Renal cortex interstitium (tissue), 11 donors: Measurements from ENCODE around the gene FAM13A. TPM values are rescaled to one million over a fixed set of nuclear protein-coding genes. Genes with fewer than 3 reads are reported as not detected.
"Not testable (repeated sequence)": the region's sequence is repeated elsewhere in the genome, so short reads cannot be mapped to it uniquely, and the experiment has no call there.

ENCODE experiments used
- DNase-seq, 11 donors: peaks; one replicate each; pipeline ENCODE4 v3.0.0-alpha.2; 2013; ENCODE audit warnings: low read depth in 9 of 11, low spot score in 4 of 11; ENCODE audit errors: extremely low read depth in 1 of 11
- polyA plus RNA-seq, 3 donors: library from polyadenylated mRNA; unstranded; fragments of 120-200 nt; gene quantifications; one replicate each; pipeline ENCODE4 v1.2.1, GENCODE V29; 2013; ENCODE audit not compliant: insufficient read length in 3 of 3

FAM13A gene
- polyA plus RNA-seq, 3 donors, result 29.4 to 48.8 (median 33.1) TPM

DNA sequence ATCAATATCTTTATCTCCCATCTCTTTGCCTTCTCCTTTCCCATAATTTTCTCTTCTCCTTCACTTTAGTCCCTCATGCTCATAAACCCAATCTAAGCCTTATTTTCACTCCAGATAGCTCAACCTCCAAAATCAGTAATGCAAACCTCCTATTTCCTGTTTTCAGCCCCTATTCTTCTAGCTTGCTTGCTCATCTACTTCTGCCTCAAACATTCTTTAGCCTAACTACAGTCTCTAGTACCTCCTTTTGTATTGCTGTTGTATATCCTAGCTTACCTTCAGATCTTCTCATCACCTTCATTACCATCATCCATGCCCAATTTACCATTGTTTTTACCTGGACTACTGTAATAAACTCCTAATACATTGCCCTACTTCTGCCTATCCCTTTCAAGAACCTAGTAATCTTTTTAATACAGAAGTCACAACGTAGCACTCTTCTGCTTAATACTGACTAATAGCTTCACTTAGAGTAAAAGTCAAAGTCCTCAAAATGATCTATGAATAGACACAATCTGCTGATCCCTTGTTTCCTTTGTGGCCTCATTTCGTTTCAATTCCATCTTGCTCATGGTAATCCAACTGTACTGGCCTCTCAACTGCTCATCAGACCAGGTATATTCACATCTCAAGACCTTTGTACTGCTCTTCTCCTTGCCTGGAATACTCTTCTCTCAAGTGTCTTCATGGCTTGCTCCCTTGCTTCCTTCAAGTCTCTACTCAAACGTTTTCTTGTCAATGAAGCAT, 123.4 kb downstream of the FAM13A start:
- no peak for DNase-seq

GRCh38 chr4:88928852-88929251, 128.1 kb downstream of the FAM13A start:
- no peak for DNase-seq

DNA sequence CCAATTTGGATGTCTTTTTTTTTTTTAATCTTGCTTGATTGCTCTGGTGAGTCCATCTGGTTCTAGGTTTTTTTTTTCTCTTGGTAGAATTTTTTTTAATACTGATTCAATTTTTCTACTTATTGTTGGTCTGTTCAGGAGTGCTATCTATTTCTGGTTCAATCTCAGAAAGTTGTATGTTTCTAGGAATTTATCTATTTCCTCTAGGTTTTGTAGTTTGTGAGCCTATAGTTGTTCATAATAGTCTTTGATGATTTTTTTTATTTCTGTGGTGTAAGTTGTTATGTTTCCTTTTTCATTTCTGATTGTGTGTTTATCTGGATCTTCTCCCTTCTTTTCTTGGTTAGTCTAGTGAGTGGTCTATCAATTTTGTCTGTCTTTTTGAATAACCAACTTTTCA, 129.6 kb downstream of the FAM13A start:
- no peak for DNase-seq

- DNase-seq, result no peak
Observed at GRCh38 chr4:88919056-88919455, 137.9 kb downstream of the FAM13A start.

DNA sequence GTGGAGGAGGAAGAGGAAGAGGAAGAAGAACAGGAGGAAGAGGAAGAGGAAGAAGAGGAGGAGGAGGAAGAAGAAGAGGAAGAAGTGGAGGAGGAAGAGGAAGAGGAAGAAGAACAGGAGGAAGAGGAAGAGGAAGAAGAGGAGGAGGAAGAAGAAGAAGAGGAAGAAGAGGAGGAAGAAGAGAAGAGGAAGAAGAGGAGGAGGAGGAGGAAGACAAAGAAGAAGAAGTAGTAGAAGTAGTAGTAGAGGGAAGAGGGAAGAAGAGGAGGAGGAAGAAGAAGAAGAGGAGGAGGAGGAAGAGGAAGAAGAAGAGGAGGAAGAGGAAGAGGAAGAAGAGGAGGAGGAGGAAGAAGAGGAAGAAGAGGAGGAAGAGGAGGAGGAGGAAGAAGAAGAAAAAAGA, 143.8 kb downstream of the FAM13A start:
- not testable (repeated sequence) for DNase-seq

DNA sequence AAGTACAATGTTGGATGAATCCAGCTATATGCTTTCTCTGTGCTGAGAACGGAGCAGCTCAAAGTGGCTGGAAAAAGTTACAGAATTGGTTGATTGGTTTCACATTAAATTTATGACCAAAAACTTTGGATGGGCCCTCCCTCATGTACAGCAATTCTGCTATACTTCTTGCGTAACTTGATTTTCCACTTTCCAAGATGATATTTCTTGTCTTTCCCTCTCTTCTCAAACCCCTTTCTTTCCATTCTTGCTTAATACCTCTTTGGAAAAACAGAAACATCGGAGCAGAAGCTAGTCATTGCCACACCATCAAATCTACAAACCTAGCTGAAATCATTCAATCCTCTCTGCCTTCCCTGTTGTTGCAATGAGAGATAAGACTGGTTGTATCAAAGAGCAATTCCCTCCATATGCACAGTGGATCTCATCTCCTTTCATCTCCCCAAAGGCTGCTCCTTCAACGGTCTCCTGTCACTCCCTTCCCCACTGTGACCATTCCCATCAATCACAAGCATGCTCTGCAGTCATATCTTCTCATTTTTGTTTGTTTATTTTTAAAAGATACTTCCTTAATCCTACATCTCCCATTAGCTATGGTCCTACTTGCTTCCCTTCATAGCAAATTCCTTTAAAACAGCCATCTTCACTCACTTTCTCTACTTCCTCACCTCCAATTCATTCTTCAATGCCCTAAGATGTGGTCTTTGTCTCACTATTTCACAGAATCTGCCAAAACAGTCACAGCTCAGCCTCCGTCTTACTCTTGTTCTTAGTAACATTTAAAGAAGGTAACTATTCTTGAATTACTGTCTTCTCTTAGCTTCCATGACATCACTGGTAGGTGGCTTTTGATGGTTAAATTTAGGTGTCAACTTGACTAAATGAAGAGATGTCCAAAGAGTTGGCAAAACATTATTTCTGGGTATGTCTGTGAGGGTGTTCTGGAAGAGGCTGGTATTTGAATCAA, 145.5 kb downstream of the FAM13A start:
- DNase-seq, result no peak

- DNase-seq, result no peak
Observed at GRCh38 chr4:88910101-88910500, 146.9 kb downstream of the FAM13A start.

DNA sequence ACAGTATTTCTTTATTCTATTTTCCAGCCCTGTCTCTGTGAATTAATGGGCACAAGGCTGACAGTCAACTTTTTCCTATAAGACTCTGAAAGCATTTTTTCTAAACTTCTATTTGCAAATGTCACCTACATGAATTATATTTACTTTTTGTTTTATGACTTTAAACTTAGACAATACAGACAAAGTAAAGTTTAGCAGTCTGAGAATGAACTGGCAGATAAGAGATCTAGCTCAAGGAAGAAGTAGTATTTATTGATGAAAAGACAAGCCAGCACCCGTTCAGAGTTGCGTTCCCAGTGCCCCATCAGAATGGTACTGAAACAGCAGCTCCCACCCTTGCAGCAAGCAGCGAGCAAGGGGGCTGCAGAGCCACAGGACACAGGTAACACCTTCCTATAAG, 148.5 kb downstream of the FAM13A start:
- no peak for DNase-seq

DNA sequence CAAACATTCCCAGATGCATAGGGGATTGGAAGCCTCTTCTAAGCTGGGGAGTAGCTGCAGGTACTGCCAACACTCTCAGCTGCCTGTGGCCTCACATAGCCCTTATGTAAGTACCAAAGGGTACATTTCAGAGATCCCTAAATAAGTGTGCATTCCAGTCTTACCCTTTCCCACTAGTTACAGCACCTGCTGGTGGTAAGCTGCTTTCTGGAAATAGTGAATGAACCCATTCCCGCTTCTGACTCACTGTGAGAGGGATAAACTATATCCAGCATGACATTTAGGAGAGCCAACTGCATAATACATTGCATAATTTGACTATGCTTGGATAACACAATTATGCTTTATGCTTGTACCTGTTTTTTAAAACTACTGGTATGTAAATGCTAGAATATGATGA, 149.0 kb downstream of the FAM13A start:
- DNase-seq, result no peak

DNA sequence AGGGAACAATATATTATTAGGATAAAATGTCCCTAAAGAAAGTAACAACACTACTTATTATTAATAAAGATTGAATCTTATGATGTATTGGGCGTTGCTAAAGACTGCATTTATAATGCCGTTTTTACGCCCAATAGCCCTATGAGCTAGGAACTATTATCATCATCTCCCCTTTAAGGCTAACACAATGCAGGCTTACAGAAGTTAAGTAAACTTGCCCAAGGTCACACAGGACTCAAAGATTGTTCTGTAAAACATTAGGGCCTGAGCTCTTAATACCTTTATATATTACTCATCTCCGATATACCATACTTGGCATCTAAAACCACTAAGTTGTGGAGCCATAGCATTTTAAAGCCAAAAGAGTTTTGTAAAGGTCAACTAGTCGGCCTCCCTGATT, 149.5 kb downstream of the FAM13A start:
- no peak for DNase-seq

GRCh38 chr4:88904240-88904639, 152.7 kb downstream of the FAM13A start:
- DNase-seq, result not testable (repeated sequence)

DNA sequence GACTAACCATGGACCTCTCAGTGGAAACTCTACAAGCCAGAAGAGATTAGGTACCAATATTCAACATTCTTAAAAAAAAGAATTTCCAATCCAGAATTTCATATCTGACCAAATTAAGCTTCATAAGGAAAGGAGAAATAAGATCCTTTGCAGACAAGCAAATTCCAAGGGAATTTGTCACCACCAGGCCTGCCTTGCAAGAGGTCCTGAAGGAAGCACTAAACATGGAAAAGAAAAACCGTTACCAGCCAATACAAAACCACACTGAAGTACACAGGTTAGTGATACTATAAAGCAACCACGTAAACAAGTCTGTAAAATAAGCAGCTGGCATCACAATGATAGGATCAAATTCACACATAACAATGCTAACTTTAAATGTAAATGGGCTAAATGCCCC, 156.6 kb downstream of the FAM13A start:
- DNase-seq, result no peak

DNA sequence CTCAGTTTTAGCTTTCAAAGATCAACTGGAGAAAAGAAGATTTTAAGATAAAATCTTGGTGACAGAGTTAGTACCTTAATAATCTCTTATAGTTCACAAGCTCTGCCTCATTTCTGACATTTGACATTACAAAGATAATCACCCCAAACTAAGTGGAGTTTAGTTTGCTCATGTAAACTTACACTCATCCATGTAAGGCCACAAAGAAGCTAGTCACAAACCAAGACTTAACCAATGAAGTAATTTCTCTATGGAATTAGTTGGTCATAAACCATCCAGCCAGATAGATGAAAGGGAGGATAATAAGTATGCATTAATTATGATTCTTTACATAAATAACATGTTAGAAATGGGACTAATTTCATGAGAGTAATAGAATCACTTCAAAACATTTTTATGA, 159.2 kb downstream of the FAM13A start:
- no peak for DNase-seq

GRCh38 chr4:88897180-88897579, 159.8 kb downstream of the FAM13A start:
- DNase-seq, result no peak

DNA sequence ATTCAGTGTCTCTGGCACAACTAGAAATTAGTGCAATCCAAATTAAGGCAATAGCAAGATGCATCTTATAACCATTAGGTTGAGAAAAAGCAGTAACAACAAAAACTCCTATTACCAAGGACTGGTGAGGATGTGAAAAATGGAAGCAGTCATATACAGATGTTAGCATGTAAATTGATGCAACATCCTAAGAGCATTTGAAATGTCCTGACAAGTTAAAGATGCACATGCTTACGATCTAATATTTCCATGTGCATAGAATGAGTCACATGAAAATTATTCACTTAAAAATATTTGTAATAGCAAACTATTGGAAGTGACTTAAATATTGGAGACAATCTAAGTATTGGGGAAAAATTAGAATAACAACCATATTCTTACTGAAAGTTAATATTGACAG, 163.0 kb downstream of the FAM13A start:
- DNase-seq, result no peak

GRCh38 chr4:88892646-88893045, 164.3 kb downstream of the FAM13A start:
- DNase-seq, result no peak

DNA sequence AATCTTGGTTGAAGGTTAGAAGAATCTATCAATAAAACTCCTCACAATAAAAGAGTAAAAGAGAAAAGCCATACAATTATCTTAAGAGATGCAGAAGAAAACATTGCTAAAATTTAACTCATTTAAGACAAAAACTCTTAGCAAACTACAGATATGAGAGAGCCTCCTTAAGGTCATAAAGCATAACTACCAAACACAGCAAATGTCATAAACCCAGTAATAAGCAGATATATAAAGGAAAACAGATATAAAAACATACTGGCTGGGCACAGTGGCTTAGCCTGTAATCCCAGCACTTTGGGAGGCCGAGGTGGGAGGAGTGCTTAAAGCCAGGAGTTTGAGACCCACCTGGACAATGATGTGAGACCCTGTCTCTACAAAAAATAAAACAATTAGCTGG, 165.3 kb downstream of the FAM13A start:
- no peak for DNase-seq

- DNase-seq, result not testable (repeated sequence)
Observed at GRCh38 chr4:88887409-88887808, 169.6 kb downstream of the FAM13A start.

GRCh38 chr4:88881227-88881569, 175.8 kb downstream of the FAM13A start:
- no peak for DNase-seq

- DNase-seq, result no peak
Observed at GRCh38 chr4:88880501-88881226, 176.3 kb downstream of the FAM13A start.
